ENCODE results near the gene CDK5RAP3. TPM values are rescaled to one million over a fixed set of nuclear protein-coding genes. Genes with fewer than 3 reads are reported as not detected.

Gene CDK5RAP3
- total and polyA plus RNA-seq, 2 of the 13 experiments (the other 11 are each of a cell fraction or from before 2014, with no cell fraction given): 128 to 154 TPM

DNA sequence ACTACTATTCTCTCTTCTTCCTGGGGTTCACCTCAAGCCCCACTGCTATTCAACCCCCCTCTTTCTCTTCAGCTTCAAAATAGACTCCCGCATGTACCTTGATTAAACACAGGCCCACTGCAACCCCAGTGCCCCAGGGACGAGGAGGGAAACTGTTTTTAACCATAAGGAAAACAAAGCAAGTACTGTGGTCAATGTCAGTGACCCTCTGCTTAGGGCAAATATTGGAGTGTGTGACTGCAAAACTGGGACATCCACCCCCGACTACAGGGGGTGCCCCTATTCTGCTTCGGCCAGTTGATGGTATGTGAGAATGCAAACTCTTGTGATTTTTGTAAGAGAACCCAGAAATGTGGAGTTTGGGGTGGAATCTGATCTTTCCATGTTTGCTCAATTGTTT lies 39.1 kb upstream of the CDK5RAP3 start (continued):
- TF ChIP-seq CEBPG (CRISPR knock-in tag; IDR thresholded peaks at IDR 0.05) (no peak), NR2F2 (IDR thresholded peaks at IDR 0.05; ENCODE audit: borderline replicate concordance, low read depth) (peak; percentile 75), HMG20A (CRISPR knock-in tag; IDR thresholded peaks at IDR 0.05; ENCODE audit: borderline replicate concordance) (peak; percentile 16; the same call in 1 of the 2 replicates), ZNF615 (CRISPR knock-in tag; IDR thresholded peaks at IDR 0.05; ENCODE audit: borderline replicate concordance) (no peak), ZNF556 (CRISPR knock-in tag; IDR thresholded peaks at IDR 0.05; ENCODE audit: borderline replicate concordance) (peak; percentile 35; the same call in 1 of the 2 replicates), ZMAT3 (CRISPR knock-in tag; conservative IDR thresholded peaks at IDR 0.05) (no peak), ZNF781 (CRISPR knock-in tag; IDR thresholded peaks at IDR 0.05; ENCODE audit: borderline replicate concordance, not compliant biosample characterization) (no peak), SOX13 (IDR thresholded peaks at IDR 0.05) (no peak), SOX13 (CRISPR knock-in tag; conservative IDR thresholded peaks at IDR 0.05 in 1 of 2, IDR thresholded peaks at IDR 0.05 in 1 of 2) (peak in 1 of 2 experiments; percentile 58; a peak in 1 of 4 replicates), ZBTB7B (CRISPR knock-in tag; IDR thresholded peaks at IDR 0.05) (peak; percentile 47; the same call in 1 of the 2 replicates), HNF4A (CRISPR knock-in tag; IDR thresholded peaks at IDR 0.05) (peak; percentile 10; the same call in 1 of the 2 replicates), FOXO1 (CRISPR knock-in tag; IDR thresholded peaks at IDR 0.05) (peak; percentile 22; the same call in 1 of the 2 replicates), MEF2D (CRISPR knock-in tag; IDR thresholded peaks at IDR 0.05) (no peak), FOXA3 (CRISPR knock-in tag; IDR thresholded peaks at IDR 0.05) (peak; percentile 33; the same call in 1 of the 2 replicates), ZNF773 (CRISPR knock-in tag; IDR thresholded peaks at IDR 0.05; ENCODE audit: borderline replicate concordance) (no peak)
- TF ChIP-seq, protein P1, sequence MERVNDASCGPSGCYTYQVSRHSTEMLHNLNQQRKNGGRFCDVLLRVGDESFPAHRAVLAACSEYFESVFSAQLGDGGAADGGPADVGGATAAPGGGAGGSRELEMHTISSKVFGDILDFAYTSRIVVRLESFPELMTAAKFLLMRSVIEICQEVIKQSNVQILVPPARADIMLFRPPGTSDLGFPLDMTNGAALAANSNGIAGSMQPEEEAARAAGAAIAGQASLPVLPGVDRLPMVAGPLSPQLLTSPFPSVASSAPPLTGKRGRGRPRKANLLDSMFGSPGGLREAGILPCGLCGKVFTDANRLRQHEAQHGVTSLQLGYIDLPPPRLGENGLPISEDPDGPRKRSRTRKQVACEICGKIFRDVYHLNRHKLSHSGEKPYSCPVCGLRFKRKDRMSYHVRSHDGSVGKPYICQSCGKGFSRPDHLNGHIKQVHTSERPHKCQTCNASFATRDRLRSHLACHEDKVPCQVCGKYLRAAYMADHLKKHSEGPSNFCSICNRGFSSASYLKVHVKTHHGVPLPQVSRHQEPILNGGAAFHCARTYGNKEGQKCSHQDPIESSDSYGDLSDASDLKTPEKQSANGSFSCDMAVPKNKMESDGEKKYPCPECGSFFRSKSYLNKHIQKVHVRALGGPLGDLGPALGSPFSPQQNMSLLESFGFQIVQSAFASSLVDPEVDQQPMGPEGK (CRISPR knock-in tag; IDR thresholded peaks at IDR 0.05): peak; percentile 81
- TF ChIP-seq, protein P2, sequence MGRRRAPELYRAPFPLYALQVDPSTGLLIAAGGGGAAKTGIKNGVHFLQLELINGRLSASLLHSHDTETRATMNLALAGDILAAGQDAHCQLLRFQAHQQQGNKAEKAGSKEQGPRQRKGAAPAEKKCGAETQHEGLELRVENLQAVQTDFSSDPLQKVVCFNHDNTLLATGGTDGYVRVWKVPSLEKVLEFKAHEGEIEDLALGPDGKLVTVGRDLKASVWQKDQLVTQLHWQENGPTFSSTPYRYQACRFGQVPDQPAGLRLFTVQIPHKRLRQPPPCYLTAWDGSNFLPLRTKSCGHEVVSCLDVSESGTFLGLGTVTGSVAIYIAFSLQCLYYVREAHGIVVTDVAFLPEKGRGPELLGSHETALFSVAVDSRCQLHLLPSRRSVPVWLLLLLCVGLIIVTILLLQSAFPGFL (CRISPR knock-in tag; IDR thresholded peaks at IDR 0.05): no peak
- TF ChIP-seq, protein P3, sequence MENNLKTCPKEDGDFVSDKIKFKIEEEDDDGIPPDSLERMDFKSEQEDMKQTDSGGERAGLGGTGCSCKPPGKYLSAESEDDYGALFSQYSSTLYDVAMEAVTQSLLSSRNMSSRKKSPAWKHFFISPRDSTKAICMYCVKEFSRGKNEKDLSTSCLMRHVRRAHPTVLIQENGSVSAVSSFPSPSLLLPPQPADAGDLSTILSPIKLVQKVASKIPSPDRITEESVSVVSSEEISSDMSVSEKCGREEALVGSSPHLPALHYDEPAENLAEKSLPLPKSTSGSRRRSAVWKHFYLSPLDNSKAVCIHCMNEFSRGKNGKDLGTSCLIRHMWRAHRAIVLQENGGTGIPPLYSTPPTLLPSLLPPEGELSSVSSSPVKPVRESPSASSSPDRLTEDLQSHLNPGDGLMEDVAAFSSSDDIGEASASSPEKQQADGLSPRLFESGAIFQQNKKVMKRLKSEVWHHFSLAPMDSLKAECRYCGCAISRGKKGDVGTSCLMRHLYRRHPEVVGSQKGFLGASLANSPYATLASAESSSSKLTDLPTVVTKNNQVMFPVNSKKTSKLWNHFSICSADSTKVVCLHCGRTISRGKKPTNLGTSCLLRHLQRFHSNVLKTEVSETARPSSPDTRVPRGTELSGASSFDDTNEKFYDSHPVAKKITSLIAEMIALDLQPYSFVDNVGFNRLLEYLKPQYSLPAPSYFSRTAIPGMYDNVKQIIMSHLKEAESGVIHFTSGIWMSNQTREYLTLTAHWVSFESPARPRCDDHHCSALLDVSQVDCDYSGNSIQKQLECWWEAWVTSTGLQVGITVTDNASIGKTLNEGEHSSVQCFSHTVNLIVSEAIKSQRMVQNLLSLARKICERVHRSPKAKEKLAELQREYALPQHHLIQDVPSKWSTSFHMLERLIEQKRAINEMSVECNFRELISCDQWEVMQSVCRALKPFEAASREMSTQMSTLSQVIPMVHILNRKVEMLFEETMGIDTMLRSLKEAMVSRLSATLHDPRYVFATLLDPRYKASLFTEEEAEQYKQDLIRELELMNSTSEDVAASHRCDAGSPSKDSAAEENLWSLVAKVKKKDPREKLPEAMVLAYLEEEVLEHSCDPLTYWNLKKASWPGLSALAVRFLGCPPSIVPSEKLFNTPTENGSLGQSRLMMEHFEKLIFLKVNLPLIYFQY (CRISPR knock-in tag; IDR thresholded peaks at IDR 0.05; ENCODE audit: borderline replicate concordance): no peak
- TF ChIP-seq, protein P4, sequence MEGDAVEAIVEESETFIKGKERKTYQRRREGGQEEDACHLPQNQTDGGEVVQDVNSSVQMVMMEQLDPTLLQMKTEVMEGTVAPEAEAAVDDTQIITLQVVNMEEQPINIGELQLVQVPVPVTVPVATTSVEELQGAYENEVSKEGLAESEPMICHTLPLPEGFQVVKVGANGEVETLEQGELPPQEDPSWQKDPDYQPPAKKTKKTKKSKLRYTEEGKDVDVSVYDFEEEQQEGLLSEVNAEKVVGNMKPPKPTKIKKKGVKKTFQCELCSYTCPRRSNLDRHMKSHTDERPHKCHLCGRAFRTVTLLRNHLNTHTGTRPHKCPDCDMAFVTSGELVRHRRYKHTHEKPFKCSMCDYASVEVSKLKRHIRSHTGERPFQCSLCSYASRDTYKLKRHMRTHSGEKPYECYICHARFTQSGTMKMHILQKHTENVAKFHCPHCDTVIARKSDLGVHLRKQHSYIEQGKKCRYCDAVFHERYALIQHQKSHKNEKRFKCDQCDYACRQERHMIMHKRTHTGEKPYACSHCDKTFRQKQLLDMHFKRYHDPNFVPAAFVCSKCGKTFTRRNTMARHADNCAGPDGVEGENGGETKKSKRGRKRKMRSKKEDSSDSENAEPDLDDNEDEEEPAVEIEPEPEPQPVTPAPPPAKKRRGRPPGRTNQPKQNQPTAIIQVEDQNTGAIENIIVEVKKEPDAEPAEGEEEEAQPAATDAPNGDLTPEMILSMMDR (CRISPR knock-in tag; IDR thresholded peaks at IDR 0.05): peak; percentile 29; the same call in 1 of the 2 replicates
